ENCODE results near the gene SBK3. TPM values are rescaled to one million over a fixed set of nuclear protein-coding genes. Genes with fewer than 3 reads are reported as not detected.
"Not testable (repeated sequence)": the region's sequence is repeated elsewhere in the genome, so short reads cannot be mapped to it uniquely, and the experiment has no call there.

The SBK3 gene
- total RNA-seq, 2 donors from 2014 or later = 0.23 to 0.74 TPM

DNA sequence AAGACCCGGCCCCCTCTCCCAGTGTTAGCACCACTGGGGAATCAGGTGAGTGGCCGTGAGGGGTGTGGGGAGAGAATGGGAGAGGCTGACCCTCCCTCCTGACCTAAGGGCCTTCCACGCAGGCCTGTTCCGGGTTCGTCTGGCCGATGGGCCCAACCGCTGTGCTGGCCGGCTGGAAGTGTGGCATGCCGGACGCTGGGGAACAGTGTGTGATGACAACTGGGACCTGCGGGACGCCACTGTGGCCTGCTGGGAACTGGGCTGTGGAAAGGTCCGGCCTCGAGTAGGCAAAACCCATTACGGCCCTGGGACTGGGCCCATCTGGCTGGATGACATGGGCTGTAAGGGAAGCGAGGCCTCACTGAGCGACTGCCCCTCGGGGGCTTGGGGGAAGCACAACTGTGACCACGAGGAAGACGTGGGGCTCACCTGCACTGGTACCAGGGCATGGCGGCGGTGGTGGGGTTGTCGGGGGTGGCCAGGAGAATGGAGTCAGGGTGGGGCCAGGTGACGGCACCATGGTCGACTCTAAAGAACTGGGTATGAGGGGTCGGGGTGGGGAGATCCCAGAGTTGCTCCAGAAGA lies 44.9 kb downstream of the SBK3 start:
- Histone ChIP-seq H3K27ac (no peak overlapping the region), H3K27me3 (replicated peaks; ENCODE audit: insufficient read depth) (no peaks in the 10 kb centered on the region), H3K4me3 (no peak overlapping the region), H3K36me3 (no peaks in the 10 kb centered on the region), H3K4me1 (replicated peaks) (no peaks in the 10 kb centered on the region), H3K9me3 (no peaks in the 10 kb centered on the region)
- WGBS = 92% methylated on average over 26 of the region's 26 CpGs
- TF ChIP-seq, protein P1, sequence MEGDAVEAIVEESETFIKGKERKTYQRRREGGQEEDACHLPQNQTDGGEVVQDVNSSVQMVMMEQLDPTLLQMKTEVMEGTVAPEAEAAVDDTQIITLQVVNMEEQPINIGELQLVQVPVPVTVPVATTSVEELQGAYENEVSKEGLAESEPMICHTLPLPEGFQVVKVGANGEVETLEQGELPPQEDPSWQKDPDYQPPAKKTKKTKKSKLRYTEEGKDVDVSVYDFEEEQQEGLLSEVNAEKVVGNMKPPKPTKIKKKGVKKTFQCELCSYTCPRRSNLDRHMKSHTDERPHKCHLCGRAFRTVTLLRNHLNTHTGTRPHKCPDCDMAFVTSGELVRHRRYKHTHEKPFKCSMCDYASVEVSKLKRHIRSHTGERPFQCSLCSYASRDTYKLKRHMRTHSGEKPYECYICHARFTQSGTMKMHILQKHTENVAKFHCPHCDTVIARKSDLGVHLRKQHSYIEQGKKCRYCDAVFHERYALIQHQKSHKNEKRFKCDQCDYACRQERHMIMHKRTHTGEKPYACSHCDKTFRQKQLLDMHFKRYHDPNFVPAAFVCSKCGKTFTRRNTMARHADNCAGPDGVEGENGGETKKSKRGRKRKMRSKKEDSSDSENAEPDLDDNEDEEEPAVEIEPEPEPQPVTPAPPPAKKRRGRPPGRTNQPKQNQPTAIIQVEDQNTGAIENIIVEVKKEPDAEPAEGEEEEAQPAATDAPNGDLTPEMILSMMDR (IDR thresholded peaks at IDR 0.05) = no peak
- no peak for TF ChIP-seq POLR2AphosphoS5 (IDR thresholded peaks at IDR 0.05)
- no peak for TF ChIP-seq POLR2A (IDR thresholded peaks at IDR 0.05)
- intact Hi-C loops (cut with DNase I) = loop anchor here (10.0 kb wide), 1 partner anchor 216 kb away; the partner anchor contains the start of genes BRSK1 and HSPBP1
- DNase-seq (ENCODE audit: low spot score) = no peak

DNA sequence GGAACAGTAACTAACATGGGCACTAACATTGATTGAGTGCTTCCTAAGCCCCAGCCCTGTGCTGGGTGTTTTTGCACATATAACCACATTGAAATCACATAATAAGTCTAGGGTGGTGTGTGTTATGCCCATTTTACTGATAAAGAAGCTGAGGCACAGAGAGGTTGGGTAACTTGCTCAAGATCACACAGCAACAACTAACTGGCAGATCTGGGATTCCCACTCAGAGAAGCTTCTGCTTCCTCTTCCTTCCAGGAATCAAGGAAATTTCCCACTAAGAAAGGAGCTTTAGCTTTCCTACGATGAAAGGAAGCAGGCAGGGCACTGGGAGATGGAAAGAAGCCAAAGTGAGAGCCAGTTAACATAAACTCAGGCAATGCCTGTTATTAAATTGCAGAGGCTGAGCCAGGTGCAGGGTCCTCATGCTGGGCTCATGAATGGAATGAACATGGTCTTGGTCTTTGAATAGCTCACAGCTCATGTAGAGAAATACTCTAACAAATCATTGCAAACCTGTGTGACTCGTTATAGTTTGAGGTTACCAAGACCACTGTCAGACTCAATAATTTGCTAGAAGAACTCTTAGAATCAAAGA lies 47.0 kb downstream of the SBK3 start:
- Histone ChIP-seq H3K27ac (no peak overlapping the region), H3K9me3 (no peaks in the 10 kb centered on the region), H3K36me3 (no peaks in the 10 kb centered on the region), H3K27me3 (replicated peaks; ENCODE audit: insufficient read depth) (no peaks in the 10 kb centered on the region), H3K4me3 (no peak overlapping the region), H3K4me1 (replicated peaks) (no peaks in the 10 kb centered on the region)
- no peak for DNase-seq (ENCODE audit: low spot score)
- intact Hi-C loops (cut with DNase I) = no loop called here
- WGBS = 22% methylated on average over 2 of the region's 2 CpGs
- TF ChIP-seq POLR2AphosphoS5 (IDR thresholded peaks at IDR 0.05) (no peak), POLR2A (IDR thresholded peaks at IDR 0.05) (no peak)
- TF ChIP-seq, protein P1 (IDR thresholded peaks at IDR 0.05) = no peak

DNA sequence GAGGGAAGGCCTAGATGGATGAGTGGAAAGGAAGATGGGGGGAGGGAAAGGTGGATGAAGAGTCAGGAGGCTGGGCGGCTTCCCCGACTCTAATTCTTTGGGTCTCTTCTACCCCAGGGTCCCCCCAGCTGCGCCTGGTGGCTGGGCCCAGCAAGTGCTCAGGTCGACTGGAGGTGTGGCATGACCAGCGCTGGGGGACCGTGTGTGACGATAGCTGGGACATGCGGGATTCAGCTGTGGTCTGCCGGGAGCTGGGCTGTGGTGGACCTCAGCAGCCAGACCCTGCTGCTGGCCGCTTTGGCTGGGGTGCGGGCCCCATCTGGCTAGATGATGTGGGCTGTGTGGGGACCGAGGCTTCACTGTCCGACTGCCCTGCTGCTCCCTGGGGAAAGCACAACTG lies 47.6 kb downstream of the SBK3 start:
- intact Hi-C loops (cut with DNase I) = no loop called here
- no peak overlapping the region for H3K27ac ChIP-seq
- DNase-seq (ENCODE audit: low spot score) = no peak
- no peaks in the 10 kb centered on the region for H3K27me3 ChIP-seq (replicated peaks; ENCODE audit: insufficient read depth)
- WGBS = 85% methylated on average over 13 of the region's 13 CpGs
- H3K9me3 ChIP-seq = no peaks in the 10 kb centered on the region
- no peak overlapping the region for H3K4me3 ChIP-seq
- TF ChIP-seq, protein P1 (IDR thresholded peaks at IDR 0.05) = no peak
- TF ChIP-seq POLR2A (IDR thresholded peaks at IDR 0.05) (no peak), POLR2AphosphoS5 (IDR thresholded peaks at IDR 0.05) (no peak)
- H3K4me1 ChIP-seq (replicated peaks) = no peaks in the 10 kb centered on the region
- H3K36me3 ChIP-seq = no peaks in the 10 kb centered on the region

DNA sequence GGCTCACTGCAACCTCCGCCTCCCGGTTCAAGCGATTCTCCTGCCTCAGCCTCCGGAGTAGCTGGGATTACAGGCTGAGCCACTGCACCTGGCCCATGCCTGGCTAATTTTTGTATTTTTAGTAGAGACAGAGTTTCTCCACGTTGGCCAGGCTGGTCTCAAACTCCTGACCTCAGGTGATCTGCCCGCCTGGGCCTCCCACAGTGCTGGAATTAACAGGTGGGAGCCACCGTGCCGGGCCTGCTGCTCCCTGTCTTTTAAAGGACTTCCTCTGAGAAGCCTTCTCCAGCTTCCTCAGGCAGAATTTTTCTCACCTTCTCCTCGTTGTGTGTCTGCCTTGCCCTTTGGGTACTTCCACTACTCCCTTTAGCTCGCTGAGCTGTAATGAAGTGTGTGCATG lies 48.5 kb downstream of the SBK3 start:
- H3K27me3 ChIP-seq (replicated peaks; ENCODE audit: insufficient read depth); H3K4me1 ChIP-seq (replicated peaks); H3K27ac ChIP-seq; H3K9me3 ChIP-seq; DNase-seq (ENCODE audit: low spot score); H3K36me3 ChIP-seq; intact Hi-C loops (cut with DNase I); H3K4me3 ChIP-seq: not testable (repeated sequence)
- 85% methylated on average over 10 of the region's 10 CpGs for WGBS

DNA sequence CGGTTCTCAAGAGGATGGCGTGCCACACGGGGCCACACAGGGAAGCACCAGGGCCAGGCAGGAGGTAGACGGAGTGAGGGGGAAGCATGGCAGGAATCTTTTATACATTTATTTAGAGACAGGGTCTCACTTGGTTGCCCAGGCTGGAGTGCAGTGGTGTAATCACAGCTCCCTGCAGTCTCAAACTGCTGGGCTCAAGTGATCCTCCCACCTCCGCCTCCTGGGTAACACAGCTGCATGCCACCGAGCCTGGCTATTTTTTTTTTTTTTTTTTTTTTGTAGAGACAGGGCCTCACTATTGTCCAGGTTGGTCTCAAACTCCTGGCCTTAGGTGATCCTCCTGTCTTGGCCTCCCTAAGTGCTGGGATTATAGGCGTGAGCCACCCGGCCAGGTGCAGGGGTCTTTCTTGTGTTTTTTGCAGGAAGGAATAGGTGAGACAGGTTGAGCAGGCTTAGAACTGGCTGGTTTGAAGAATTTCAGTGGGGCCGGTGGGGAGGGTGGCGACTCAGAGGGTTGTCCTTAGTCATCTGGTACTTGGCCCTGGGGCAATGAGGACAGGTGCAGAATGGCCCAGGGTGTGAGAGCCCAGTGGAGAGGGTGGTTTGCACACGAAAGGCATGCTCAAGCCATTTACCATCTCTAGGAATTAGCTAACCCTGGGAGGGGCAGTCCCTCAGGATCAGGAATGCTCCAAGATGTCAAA lies 49.5 kb downstream of the SBK3 start:
- H3K36me3 ChIP-seq = no peaks in the 10 kb centered on the region
- no peaks in the 10 kb centered on the region for H3K4me1 ChIP-seq (replicated peaks)
- WGBS = 78% methylated on average over 11 of the region's 11 CpGs
- no peak overlapping the region for H3K27ac ChIP-seq
- H3K27me3 ChIP-seq (replicated peaks; ENCODE audit: insufficient read depth) = no peaks in the 10 kb centered on the region
- intact Hi-C loops (cut with DNase I) = no loop called here
- no peak for TF ChIP-seq POLR2A (IDR thresholded peaks at IDR 0.05)
- TF ChIP-seq, protein P1 (IDR thresholded peaks at IDR 0.05) = no peak
- no peak for TF ChIP-seq POLR2AphosphoS5 (IDR thresholded peaks at IDR 0.05)
- no peaks in the 10 kb centered on the region for H3K9me3 ChIP-seq
- no peak for DNase-seq (ENCODE audit: low spot score)
- H3K4me3 ChIP-seq = no peak overlapping the region

Data from prostate gland (tissue), 2 donors.